SU-DHL-6 (cell line): ENCODE results near the gene LRRC53.

Experiments used
- H2AFZ ChIP-seq: fragments of 200-600 bp; sonication (generic); 2 replicates; pipeline ENCODE4 v1.6.1; 2014; ENCODE audit warnings: low read depth, mild to moderate bottlenecking, moderate library complexity, mixed read lengths, antibody characterized with exemption, low read length; ENCODE audit not compliant: severe bottlenecking
- H3F3A ChIP-seq: fragments of 200-600 bp; shearing (Covaris generic); 2 replicates; pipeline ENCODE4 v1.6.0; 2016; ENCODE audit warnings: antibody characterized with exemption, mild to moderate bottlenecking; ENCODE audit not compliant: insufficient read depth
- H3K27ac ChIP-seq: fragments of 200-600 bp; sonication (generic); 2 replicates; pipeline ENCODE4 v1.5.1; 2016; ENCODE audit warnings: low read depth, mild to moderate bottlenecking, low read length, moderate library complexity, mixed read lengths
- H3K27me3 ChIP-seq: fragments of 200-600 bp; sonication (generic), shearing (Covaris generic); 2 replicates; pipeline ENCODE4 v1.6.0; 2014; ENCODE audit warnings: mild to moderate bottlenecking, low read length
- H3K36me3 ChIP-seq: fragments of 200-600 bp; sonication (generic); 2 replicates; pipeline ENCODE4 v1.6.1; 2014; ENCODE audit warnings: mild to moderate bottlenecking, low read length, mixed read lengths
- H3K4me2 ChIP-seq: fragments of 300-600, 200-600 bp; shearing (Covaris generic), sonication (generic); 2 replicates; pipeline ENCODE4 v1.6.0; 2014; ENCODE audit warnings: low read length, low read depth, mild to moderate bottlenecking; ENCODE audit not compliant: poor library complexity, severe bottlenecking
- H3K4me3 ChIP-seq: fragments of 200-600 bp; sonication (generic); 2 replicates; pipeline ENCODE4 v1.5.1; 2014; ENCODE audit warnings: antibody characterized with exemption, low read length, mild to moderate bottlenecking, mixed read lengths; ENCODE audit not compliant: insufficient read depth, poor library complexity, severe bottlenecking
- H3K79me2 ChIP-seq: fragments of 200-600 bp; sonication (generic); 2 replicates; pipeline ENCODE4 v1.6.1; 2014; ENCODE audit warnings: mild to moderate bottlenecking, low read length, moderate library complexity; ENCODE audit not compliant: insufficient read depth
- H3K9ac ChIP-seq: fragments of 200-600 bp; sonication (generic); 2 replicates; pipeline ENCODE4 v1.7.0; 2014; ENCODE audit warnings: mild to moderate bottlenecking, low read length
- H3K9me2 ChIP-seq: fragments of 200-600 bp; sonication (generic); replicated peaks from 2 replicates; pipeline ENCODE4 v1.6.1; 2014; ENCODE audit warnings: low read length; ENCODE audit not compliant: insufficient read depth
- H3K9me3 ChIP-seq: fragments of 200-600 bp; sonication (generic); 2 replicates; pipeline ENCODE4 v1.6.1; 2014; ENCODE audit warnings: low read length, mixed read lengths; ENCODE audit not compliant: insufficient read depth
- H4K20me1 ChIP-seq: fragments of 200-600 bp; sonication (generic); 2 replicates; pipeline ENCODE4 v1.6.1; 2014; ENCODE audit warnings: low read depth, mild to moderate bottlenecking, antibody characterized with exemption, low read length, moderate library complexity, mixed read lengths
- CTCF ChIP-seq: fragments of 200-600 bp; sonication (generic); IDR thresholded peaks from one replicate; pipeline ENCODE4 v1.5.1; 2017; ENCODE audit warnings: antibody characterized with exemption, mild to moderate bottlenecking, low read length, moderate library complexity; ENCODE audit not compliant: insufficient read depth, poor library complexity, severe bottlenecking
- EZH2phosphoT487 ChIP-seq: fragments of 200-600 bp; sonication (generic), shearing (Covaris generic); conservative IDR thresholded peaks from 2 replicates; pipeline ENCODE4 v1.6.1; 2018; ENCODE audit warnings: mild to moderate bottlenecking, antibody characterized with exemption, low read length, moderate library complexity, mixed read lengths

Gene LRRC53

GRCh38 chr1:74523873-74524480, 11.6 kb upstream of the LRRC53 start:
- H3K27ac ChIP-seq: no peak overlapping the region

DNA sequence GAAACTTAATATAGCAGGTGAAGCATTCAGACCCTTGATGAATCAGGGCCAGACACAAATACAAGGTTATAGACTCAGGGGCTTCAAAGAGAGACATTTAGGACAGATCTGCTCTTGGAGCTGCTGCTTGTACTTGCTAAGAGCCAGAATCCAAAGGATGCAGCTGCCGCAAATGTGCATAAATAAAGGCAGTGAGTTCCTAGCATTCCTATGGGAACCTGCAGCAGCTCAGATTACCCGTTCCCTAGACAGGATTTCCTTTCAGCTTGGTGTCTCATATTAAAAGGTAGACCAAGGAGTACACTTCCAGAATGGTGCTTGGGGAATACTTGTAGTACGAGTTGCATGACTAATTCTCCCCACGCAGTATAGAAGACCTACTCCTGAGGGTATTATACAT, 9.7 kb upstream of the LRRC53 start:
- no peaks in the 10 kb centered on the region for H3K79me2 ChIP-seq
- TF ChIP-seq EZH2phosphoT487 (no peak), CTCF (no peak)

More at GRCh38 chr1:74523873-74524480, 11.6 kb upstream of the LRRC53 start:
- Histone ChIP-seq H3K79me2 (no peaks in the 10 kb centered on the region), H3K9me3 (no peaks in the 10 kb centered on the region), H2AFZ (no peak overlapping the region), H3K4me2 (no peak overlapping the region), H3F3A (no peaks in the 10 kb centered on the region), H3K9ac (no peak overlapping the region), H3K4me3 (no peak overlapping the region), H3K27me3 (no peaks in the 10 kb centered on the region), H4K20me1 (no peaks in the 10 kb centered on the region), H3K9me2 (no peaks in the 10 kb centered on the region), H3K36me3 (no peaks in the 10 kb centered on the region)
- TF ChIP-seq CTCF (no peak), EZH2phosphoT487 (no peak)

DNA sequence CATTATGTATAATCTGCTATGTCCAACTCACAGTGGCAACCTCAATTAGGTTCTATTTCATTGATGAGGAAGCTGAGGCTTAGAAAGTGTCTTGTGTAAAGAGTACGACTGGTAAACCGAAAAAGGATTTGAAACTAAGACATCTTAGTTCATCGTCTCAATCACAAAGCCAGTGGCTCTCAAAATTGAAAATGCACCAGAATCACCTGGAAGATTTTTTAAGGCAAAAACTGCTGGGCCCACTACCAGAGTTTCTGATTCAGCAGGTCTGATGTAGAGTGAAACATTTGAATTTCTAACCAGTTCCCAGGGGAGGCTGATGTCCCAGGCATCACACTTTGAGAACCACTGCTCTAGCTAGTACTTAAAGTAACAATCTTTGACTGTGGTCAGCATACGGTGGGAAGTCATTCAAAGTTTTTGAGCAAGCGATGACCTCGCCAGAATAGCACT, 5.2 kb upstream of the LRRC53 start:
- H3F3A ChIP-seq: no peaks in the 10 kb centered on the region
- H3K9me3 ChIP-seq: no peaks in the 10 kb centered on the region
- no peak overlapping the region for H3K27ac ChIP-seq
- no peak overlapping the region for H3K4me2 ChIP-seq
- H3K79me2 ChIP-seq: no peaks in the 10 kb centered on the region
- H2AFZ ChIP-seq: no peak overlapping the region
- no peak for TF ChIP-seq CTCF
- no peak for TF ChIP-seq EZH2phosphoT487
- H3K9me2 ChIP-seq: no peaks in the 10 kb centered on the region
- no peaks in the 10 kb centered on the region for H3K36me3 ChIP-seq
- H3K9ac ChIP-seq: no peak overlapping the region
- H3K4me3 ChIP-seq: no peak overlapping the region
- H3K27me3 ChIP-seq: no peaks in the 10 kb centered on the region
- H4K20me1 ChIP-seq: no peaks in the 10 kb centered on the region

More for the DNA sequence above, 9.7 kb upstream of the LRRC53 start:
- no peaks in the 10 kb centered on the region for H3K36me3 ChIP-seq
- no peak overlapping the region for H3K27ac ChIP-seq
- H3K9ac ChIP-seq: no peak overlapping the region
- H2AFZ ChIP-seq: no peak overlapping the region
- H3K9me2 ChIP-seq: no peaks in the 10 kb centered on the region
- H3K4me2 ChIP-seq: no peak overlapping the region
- H3K4me3 ChIP-seq: no peak overlapping the region
- H3K9me3 ChIP-seq: no peaks in the 10 kb centered on the region
- no peaks in the 10 kb centered on the region for H3K27me3 ChIP-seq
- H3F3A ChIP-seq: no peaks in the 10 kb centered on the region
- H4K20me1 ChIP-seq: no peaks in the 10 kb centered on the region
